ENCODE data around the gene PLXND1.
"Not testable (repeated sequence)": the region's sequence is repeated elsewhere in the genome, so short reads cannot be mapped to it uniquely, and the experiment has no call there.

The PLXND1 gene

GRCh38 chr3:129548104-129548965, 58.1 kb downstream of the PLXND1 start:
- no peak for DNase-seq (ENCODE audit: low read depth)

DNA sequence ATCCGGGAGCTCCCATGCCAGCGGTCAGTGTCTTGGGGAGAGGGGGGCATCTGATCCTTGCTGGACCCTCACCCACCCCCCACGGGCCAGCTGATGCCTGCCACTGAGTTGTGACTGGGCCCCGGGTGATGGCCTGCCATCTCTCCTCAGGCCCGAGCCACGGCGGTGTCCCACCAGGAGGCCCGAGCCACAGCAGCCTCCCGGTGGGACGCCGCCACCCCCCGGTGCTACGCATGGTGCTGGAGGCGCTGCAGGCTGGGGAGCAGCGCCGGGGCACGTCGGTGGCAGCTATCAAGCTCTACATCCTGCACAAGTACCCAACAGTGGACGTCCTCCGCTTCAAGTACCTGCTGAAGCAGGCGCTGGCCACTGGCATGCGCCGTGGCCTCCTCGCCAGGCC, 59.2 kb downstream of the PLXND1 start:
- no peak for DNase-seq (ENCODE audit: low read depth)

- DNase-seq (ENCODE audit: low read depth) = not testable (repeated sequence)
These were observed 60.5 kb downstream of the PLXND1 start for GRCh38 chr3:129545951-129546350.

DNA sequence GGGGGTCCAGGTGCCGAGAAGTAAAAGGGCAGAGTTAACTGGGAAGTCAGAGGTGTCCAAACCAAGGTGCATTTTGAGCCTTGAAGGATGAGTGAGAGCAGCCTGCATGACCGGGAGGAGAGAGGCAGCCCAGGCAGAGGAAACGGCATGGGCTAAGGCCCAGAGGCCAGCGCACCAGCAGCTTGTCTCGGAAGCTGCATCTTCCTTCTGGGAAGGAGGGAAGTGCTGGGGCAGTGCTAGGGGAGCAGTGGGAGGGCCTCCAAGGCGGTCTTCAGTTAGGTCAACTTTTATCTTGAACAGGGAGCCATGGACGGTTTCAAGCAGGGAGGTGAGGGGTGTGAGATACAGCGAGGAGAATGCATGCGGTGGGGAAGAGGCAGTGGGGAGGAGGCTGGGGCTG, 62.5 kb downstream of the PLXND1 start:
- no peak for DNase-seq (ENCODE audit: low read depth)

DNA sequence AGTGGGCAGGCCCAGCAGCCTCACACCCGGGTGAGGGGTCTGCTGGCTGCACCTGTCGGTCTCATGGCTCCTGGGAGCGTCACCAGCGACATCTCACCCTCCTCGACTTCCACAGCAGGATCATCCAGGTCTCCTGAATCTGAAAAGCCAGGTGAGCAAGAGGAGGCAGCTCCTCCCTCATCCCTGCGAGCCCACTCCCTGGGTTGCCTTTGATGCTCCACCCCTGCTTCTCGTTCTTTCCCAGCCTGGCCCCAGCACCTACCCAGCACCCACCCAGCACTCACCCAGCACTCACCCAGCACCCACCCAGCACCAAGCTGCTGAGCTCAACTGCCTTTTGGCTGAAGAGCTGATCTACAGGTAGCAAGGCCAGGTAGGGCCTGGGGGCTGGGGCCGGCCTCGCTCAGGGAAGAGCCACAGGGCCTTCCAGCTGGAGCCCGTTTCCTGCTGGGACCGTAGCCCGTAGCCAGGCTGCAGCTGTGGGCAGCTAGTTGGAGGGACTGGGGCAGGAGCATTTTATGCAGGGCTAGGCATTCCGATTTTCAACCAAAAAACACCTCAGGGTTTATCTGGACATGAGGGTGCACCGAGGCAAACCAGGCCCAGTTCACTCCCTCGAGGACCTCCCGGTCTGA, 63.2 kb downstream of the PLXND1 start, which contains the start of gene H1-8:
H1-8 (plus strand) TSS at position 20 of the 635 bp plus-strand sequence; CDS start at position 64, 44 bp downstream.
- DNase-seq (ENCODE audit: low read depth) = no peak

DNA sequence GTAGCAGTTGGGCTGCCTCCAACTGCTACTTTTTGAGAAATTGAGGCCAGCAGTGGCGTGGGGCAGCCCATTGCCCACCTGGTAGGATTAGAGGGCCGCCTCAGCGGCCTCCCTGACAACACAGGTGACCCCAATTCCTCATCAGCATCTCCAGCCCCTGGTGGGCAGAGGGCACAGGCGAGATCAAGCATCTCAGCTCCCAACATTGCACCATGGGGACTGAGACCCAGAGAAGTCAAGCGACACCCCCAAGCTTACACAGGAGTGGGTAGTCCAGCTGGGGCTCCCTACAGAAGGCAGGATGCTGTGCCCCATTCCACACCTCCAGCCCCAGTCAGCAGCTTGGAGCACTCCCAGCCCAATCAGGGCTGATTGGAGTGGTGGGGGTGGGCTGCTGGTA, 63.7 kb downstream of the PLXND1 start:
- DNase-seq (ENCODE audit: low read depth) = no peak

DNA sequence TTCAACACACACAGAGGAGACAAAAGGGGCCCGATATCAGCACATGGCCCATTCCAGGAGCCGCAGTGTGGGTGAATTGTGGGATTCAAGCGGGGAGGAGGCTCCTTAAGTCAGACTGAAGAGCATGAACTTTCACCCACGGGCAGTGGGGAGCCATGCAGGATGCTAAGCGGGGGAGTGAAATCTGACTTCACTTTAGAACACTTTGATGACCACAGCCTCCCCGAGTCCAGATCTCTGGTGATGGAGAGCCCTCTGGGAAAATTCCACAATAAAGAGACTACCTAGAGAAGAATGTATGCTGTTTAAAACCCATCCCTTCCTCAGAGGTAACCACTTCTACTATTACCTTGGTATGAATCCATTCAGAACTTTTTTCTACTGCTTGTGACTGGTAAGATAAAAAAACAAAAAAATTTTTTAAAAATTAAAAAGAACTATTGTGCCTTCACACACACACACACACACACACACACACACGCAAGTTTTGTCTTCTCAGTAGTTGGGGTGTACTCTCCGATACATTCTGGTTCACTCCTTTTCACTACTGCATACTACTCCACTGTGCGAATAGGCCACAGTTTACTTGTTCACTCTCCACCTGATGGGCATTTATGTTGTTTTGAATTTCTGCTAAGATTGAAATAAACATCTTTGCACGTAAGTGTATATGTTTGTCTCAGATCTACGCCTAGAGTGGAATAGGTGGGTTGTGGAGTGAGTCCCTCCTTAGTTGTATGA, 65.5 kb downstream of the PLXND1 start:
- DNase-seq (ENCODE audit: low read depth) = no peak

DNA sequence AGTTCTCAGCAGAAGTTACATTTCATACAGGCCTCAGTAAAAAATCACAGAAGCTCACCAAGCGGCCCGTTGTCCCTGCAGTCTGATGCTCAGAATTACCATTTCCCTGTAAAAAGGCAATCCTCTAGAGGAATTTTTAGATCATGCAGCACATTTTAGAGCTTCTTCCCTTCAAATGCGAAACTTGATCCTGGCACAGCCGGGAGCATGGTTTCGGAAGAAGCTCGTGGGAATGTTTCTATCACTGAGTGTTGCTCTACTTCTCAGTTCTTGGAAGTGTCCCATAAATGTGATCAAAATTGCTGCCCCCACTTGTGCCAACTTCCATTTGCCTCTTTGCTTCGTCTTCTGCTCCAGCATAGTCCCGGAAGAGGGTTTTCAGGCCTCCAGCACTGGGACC, 67.3 kb downstream of the PLXND1 start:
- DNase-seq (ENCODE audit: low read depth) = no peak

DNA sequence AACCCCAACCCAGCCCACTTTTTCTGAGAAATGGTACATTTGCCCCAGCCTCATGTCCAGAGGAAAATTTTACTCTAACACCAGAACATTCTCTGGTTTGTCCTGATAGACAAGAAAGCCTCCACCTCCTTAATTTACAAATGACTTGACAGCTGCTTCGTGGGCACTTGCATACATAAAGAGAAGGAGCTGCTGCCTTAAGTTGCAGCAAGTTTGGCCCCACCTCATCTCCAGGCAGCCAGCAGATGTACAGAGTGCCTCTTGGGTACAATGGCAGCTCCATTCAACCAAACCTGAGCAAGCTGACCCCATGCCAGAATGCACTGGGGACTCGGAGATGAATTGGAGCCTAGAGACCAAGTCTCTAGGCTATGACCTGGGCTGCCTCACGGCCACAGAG, 69.7 kb downstream of the PLXND1 start:
- no peak for DNase-seq (ENCODE audit: low read depth)

DNA sequence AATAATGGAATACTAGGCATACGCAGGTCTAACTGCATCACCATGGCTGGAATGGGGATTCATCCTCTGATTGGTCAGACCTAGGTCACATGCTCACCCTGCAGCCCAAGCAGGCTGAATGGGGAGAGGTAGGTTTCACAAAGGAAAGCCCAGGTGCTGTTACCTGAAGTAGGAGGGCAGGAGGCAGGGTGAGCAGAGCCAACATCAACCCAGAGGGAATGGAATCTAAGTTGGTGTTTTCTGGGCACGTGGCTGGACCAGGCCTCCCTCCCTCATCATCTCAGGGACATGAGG, 70.2 kb downstream of the PLXND1 start:
- DNase-seq (ENCODE audit: low read depth) = no peak

DNA sequence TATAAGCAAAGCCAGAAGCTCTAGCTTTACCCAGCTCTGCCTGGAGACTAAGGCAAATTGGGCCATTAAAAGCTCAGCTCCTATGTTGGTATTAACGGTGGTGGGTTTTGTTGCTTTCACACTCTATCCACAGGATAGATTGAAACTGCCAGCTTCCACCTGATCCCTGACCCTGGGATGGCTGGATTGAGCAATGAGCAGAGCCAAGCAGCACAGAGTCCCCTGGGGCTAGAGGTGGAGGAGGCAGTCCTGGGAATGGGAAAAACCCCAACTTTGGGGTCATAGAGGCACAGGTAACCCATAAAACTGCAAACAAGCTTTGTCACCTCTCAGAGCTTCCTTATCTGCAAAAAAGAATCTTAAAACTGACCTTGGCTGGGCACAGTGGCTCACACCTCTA, 71.4 kb downstream of the PLXND1 start:
- no peak for DNase-seq (ENCODE audit: low read depth)

GRCh38 chr3:129534428-129535027, 71.9 kb downstream of the PLXND1 start:
- DNase-seq (ENCODE audit: low read depth) = no peak

DNA sequence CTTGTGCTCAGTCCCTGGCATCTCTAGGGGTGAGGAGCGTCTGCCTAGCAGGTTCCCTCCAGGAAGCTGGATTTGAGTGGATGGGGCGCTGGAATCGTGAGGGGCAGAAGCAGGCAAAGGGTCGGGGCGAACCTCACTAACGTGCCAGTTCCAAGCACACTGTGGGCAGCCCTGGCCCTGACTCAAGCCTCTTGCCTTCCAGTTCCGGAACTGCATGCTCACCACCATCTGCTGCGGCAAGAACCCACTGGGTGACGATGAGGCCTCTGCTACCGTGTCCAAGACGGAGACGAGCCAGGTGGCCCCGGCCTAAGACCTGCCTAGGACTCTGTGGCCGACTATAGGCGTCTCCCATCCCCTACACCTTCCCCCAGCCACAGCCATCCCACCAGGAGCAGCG, 73.1 kb downstream of the PLXND1 start:
- DNase-seq (ENCODE audit: low read depth) = no peak

DNA sequence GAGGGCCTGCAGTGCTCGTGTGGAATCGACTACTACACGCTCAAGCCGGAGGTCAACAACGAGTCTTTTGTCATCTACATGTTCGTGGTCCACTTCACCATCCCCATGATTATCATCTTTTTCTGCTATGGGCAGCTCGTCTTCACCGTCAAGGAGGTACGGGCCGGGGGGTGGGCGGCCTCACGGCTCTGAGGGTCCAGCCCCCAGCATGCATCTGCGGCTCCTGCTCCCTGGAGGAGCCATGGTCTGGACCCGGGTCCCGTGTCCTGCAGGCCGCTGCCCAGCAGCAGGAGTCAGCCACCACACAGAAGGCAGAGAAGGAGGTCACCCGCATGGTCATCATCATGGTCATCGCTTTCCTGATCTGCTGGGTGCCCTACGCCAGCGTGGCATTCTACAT, 74.2 kb downstream of the PLXND1 start:
- DNase-seq (ENCODE audit: low read depth) = no peak

DNA sequence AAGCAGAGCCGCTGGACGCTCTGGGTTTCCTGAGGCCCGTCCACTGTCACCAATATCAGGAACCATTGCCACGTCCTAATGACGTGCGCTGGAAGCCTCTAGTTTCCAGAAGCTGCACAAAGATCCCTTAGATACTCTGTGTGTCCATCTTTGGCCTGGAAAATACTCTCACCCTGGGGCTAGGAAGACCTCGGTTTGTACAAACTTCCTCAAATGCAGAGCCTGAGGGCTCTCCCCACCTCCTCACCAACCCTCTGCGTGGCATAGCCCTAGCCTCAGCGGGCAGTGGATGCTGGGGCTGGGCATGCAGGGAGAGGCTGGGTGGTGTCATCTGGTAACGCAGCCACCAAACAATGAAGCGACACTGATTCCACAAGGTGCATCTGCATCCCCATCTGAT, 74.8 kb downstream of the PLXND1 start:
- no peak for DNase-seq (ENCODE audit: low read depth)

DNA sequence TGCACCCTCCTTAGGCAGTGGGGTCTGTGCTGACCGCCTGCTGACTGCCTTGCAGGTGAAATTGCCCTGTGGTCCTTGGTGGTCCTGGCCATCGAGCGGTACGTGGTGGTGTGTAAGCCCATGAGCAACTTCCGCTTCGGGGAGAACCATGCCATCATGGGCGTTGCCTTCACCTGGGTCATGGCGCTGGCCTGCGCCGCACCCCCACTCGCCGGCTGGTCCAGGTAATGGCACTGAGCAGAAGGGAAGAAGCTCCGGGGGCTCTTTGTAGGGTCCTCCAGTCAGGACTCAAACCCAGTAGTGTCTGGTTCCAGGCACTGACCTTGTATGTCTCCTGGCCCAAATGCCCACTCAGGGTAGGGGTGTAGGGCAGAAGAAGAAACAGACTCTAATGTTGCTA, 75.7 kb downstream of the PLXND1 start:
- DNase-seq (ENCODE audit: low read depth) = no peak

DNA sequence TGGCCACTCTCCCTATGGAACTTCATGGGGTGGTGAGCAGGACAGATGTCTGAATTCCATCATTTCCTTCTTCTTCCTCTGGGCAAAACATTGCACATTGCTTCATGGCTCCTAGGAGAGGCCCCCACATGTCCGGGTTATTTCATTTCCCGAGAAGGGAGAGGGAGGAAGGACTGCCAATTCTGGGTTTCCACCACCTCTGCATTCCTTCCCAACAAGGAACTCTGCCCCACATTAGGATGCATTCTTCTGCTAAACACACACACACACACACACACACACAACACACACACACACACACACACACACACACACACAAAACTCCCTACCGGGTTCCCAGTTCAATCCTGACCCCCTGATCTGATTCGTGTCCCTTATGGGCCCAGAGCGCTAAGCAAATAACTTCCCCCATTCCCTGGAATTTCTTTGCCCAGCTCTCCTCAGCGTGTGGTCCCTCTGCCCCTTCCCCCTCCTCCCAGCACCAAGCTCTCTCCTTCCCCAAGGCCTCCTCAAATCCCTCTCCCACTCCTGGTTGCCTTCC, 76.2 kb downstream of the PLXND1 start:
- no peak for DNase-seq (ENCODE audit: low read depth)

GRCh38 chr3:129529436-129530210, 76.9 kb downstream of the PLXND1 start:
- DNase-seq (ENCODE audit: low read depth) = no peak

DNA sequence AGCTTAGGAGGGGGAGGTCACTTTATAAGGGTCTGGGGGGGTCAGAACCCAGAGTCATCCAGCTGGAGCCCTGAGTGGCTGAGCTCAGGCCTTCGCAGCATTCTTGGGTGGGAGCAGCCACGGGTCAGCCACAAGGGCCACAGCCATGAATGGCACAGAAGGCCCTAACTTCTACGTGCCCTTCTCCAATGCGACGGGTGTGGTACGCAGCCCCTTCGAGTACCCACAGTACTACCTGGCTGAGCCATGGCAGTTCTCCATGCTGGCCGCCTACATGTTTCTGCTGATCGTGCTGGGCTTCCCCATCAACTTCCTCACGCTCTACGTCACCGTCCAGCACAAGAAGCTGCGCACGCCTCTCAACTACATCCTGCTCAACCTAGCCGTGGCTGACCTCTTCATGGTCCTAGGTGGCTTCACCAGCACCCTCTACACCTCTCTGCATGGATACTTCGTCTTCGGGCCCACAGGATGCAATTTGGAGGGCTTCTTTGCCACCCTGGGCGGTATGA, 77.8 kb downstream of the PLXND1 start, which contains the start of gene RHO:
RHO (plus strand) TSS at position 51 of the 512 bp plus-strand sequence; CDS start at position 146, 95 bp downstream.
- DNase-seq (ENCODE audit: low read depth) = no peak

DNA sequence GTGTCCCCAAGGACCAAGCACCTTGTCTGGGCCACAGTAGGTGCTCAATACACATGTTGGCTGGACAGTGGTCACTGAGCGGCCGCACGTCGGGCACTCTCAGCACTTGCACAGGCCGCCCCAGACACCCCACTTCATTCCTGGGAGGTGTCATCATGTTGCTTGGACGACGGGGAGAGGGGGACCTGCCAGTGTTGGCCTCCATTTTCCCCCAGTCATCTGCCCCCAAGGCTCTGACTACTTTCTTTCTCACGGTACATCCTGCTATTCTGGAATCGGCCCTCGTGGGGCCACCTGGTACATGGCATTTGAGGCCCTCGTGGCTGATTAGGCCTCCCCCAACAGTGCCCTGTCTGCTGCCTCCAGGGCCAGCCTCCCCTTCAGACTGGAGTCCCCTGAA, 79.2 kb downstream of the PLXND1 start:
- DNase-seq (ENCODE audit: low read depth) = no peak

All from activated T-cell treated with anti-CD3 and anti-CD28 coated beads for 24 hours (primary cell).